Motor neuron (in vitro differentiated cells): ENCODE data around the gene KMO. TPM values are rescaled to one million over a fixed set of nuclear protein-coding genes. Genes with fewer than 3 reads are reported as not detected.

Experiments
- ATAC-seq, 8 experiments: fragments of 200-7000 bp; cut with Tn5 transposase; replicated peaks in 6 of 8; 2 replicates each; pipeline ENCODE4 v1.8.0; 2021; ENCODE audit warnings: mild to moderate bottlenecking in 8 of 8, moderate library complexity in 8 of 8
- H3K27ac ChIP-seq, 2 donors: fragments of 250-450 bp; sonication (Bioruptor Pico); 2 replicates each; pipeline ENCODE4 v1.9.0; 2021; ENCODE audit warnings: antibody characterized with exemption in 2 of 2, mild to moderate bottlenecking in 2 of 2, moderate library complexity in 1 of 2
- H3K4me1 ChIP-seq, 2 donors: fragments of 250-450 bp; sonication (Bioruptor Pico); replicated peaks in 1 of 2; 2 replicates each; pipeline ENCODE4 v1.6.1; 2021; ENCODE audit warnings: antibody characterized with exemption in 2 of 2, mild to moderate bottlenecking in 2 of 2, moderate library complexity in 1 of 2
- H3K4me3 ChIP-seq, 5 donors: fragments of 250-450 bp; sonication (Bioruptor Pico); 2 replicates each; pipeline ENCODE4 v1.9.0; 2021; ENCODE audit warnings: antibody characterized with exemption in 5 of 5, mild to moderate bottlenecking in 5 of 5, moderate library complexity in 4 of 5
- WGBS, 10 experiments: fragments of 450-650 bp; shearing (Covaris generic); methylation state at CpG; one replicate each; pipeline ENCODE4 v1.0.0; 2022; 5-methylcytosine and 5-hydroxymethylcytosine counted together
- in situ Hi-C, 9 experiments: fragments of 400-800 bp; cut with MboI; loops; one replicate each; pipeline ENCODE4 v1.15.0; 2021; ENCODE audit warnings: low sequenced_read_pairs in 9 of 9, low pct_unique_long_range_greater_than_20kb in 2 of 9; ENCODE audit not compliant: unreplicated experiment in 9 of 9
- total RNA-seq, 8 experiments: library from RNA; unstranded; fragments of 300-600 nt; gene quantifications; 2 replicates each; pipeline versions ENCODE4 v1.2.3 to v1.2.4, GENCODE V29; 2022

The KMO gene
- total RNA-seq, 8 experiments from 2014 or later: 0.05 to 0.57 (median 0.15) TPM

- in situ Hi-C loops: loop anchor here in 4 of 9 experiments (25.0 kb wide), 2 partner anchors 289 to 464 kb away; partner anchors contain the start of gene EXO1 (in 3 of the 4)
- Histone ChIP-seq H3K4me1 (no peaks in the 10 kb centered on the region), H3K4me3 (no peak overlapping the region), H3K27ac (no peak overlapping the region)
- 0 to 100% (median 66%) methylated on average over 1 to 2 of the region's 2 CpGs; no CpG with 5 or more reads in 1 of the 10 experiments for WGBS, 10 experiments
- ATAC-seq: no peak
Measured at GRCh38 chr1:241548008-241548407, 15.8 kb downstream of the KMO start.

GRCh38 chr1:241550318-241550717 lies 18.1 kb downstream of the KMO start:
- no peak for ATAC-seq
- Histone ChIP-seq H3K27ac (no peak overlapping the region), H3K4me3 (no peak overlapping the region), H3K4me1 (no peaks in the 10 kb centered on the region)
- WGBS, 10 experiments: 0 to 78% (median 54%) methylated on average over 1 of the region's 1 CpG; no CpG with 5 or more reads in 2 of the 10 experiments
- in situ Hi-C loops: no loop called here

GRCh38 chr1:241551759-241552638 lies 19.8 kb downstream of the KMO start:
- Histone ChIP-seq H3K27ac (no peak overlapping the region), H3K4me1 (no peaks in the 10 kb centered on the region), H3K4me3 (no peak overlapping the region)
- no peak for ATAC-seq
- 64 to 100% (median 85%) methylated on average over 1 to 22 of the region's 22 CpGs for WGBS, 10 experiments
- in situ Hi-C loops: no loop called here

- no peaks in the 10 kb centered on the region for H3K4me1 ChIP-seq
- no peak overlapping the region for H3K27ac ChIP-seq
- H3K4me3 ChIP-seq: no peak overlapping the region
- ATAC-seq: no peak
- in situ Hi-C loops: no loop called here
- 90 to 97% (median 93%) methylated on average over 2 to 7 of the region's 7 CpGs; no CpG with 5 or more reads in 5 of the 10 experiments for WGBS, 10 experiments
Measured at GRCh38 chr1:241553886-241554592, 21.9 kb downstream of the KMO start.

GRCh38 chr1:241555526-241555925 lies 23.3 kb downstream of the KMO start:
- 77 to 97% (median 88%) methylated on average over 2 to 3 of the region's 3 CpGs; no CpG with 5 or more reads in 4 of the 10 experiments for WGBS, 10 experiments
- no peak for ATAC-seq
- no peaks in the 10 kb centered on the region for H3K4me1 ChIP-seq
- in situ Hi-C loops: no loop called here
- H3K4me3 ChIP-seq: no peak overlapping the region
- H3K27ac ChIP-seq: no peak overlapping the region

- ATAC-seq: peak in 1 of 8 experiments; percentile 42
- 5 to 100% (median 87%) methylated on average over 1 to 5 of the region's 5 CpGs for WGBS, 10 experiments
Measured at GRCh38 chr1:241557031-241557430, 24.9 kb downstream of the KMO start.

GRCh38 chr1:241557551-241558193 lies 25.5 kb downstream of the KMO start:
- in situ Hi-C loops: no loop called here
- Histone ChIP-seq H3K27ac (no peak overlapping the region), H3K4me1 (no peaks in the 10 kb centered on the region), H3K4me3 (no peak overlapping the region)
- WGBS, 10 experiments: 0 to 88% (median 67%) methylated on average over 1 to 5 of the region's 5 CpGs; no CpG with 5 or more reads in 1 of the 10 experiments
- no peak for ATAC-seq

More at GRCh38 chr1:241557031-241557430, 24.9 kb downstream of the KMO start:
- in situ Hi-C loops: no loop called here
- Histone ChIP-seq H3K27ac (no peak overlapping the region), H3K4me1 (no peaks in the 10 kb centered on the region), H3K4me3 (no peak overlapping the region)

GRCh38 chr1:241560146-241560848 lies 28.1 kb downstream of the KMO start:
- 26 to 96% (median 86%) methylated on average over 1 to 4 of the region's 4 CpGs for WGBS, 10 experiments
- no peak for ATAC-seq
- H3K27ac ChIP-seq: no peak overlapping the region
- H3K4me1 ChIP-seq: no peaks in the 10 kb centered on the region
- no peak overlapping the region for H3K4me3 ChIP-seq
- in situ Hi-C loops: no loop called here

GRCh38 chr1:241560849-241561187 lies 28.6 kb downstream of the KMO start:
- ATAC-seq: no peak
- Histone ChIP-seq H3K4me3 (no peak overlapping the region), H3K4me1 (no peaks in the 10 kb centered on the region), H3K27ac (no peak overlapping the region)
- in situ Hi-C loops: no loop called here
- 50 to 100% (median 81%) methylated on average over 1 to 3 of the region's 3 CpGs for WGBS, 10 experiments

- ATAC-seq: no peak
- Histone ChIP-seq H3K4me1 (no peaks in the 10 kb centered on the region), H3K27ac (no peak overlapping the region), H3K4me3 (no peak overlapping the region)
- WGBS, 10 experiments: 31 to 94% (median 76%) methylated on average over 2 of the region's 2 CpGs
- in situ Hi-C loops: no loop called here
Measured at GRCh38 chr1:241569848-241570247, 37.7 kb downstream of the KMO start.

- H3K27ac ChIP-seq: no peak overlapping the region
- no peak for ATAC-seq
- in situ Hi-C loops: no loop called here
- H3K4me3 ChIP-seq: no peak overlapping the region
- H3K4me1 ChIP-seq: no peaks in the 10 kb centered on the region
Measured at GRCh38 chr1:241574154-241574553, 42.0 kb downstream of the KMO start.

GRCh38 chr1:241579434-241579833 lies 47.3 kb downstream of the KMO start:
- in situ Hi-C loops: no loop called here
- peak in 3 of 8 experiments; percentile 33 to 81 (median 38) for ATAC-seq
- Histone ChIP-seq H3K4me1 (no peaks in the 10 kb centered on the region), H3K4me3 (no peak overlapping the region), H3K27ac (no peak overlapping the region)
- WGBS, 10 experiments: 13 to 76% (median 68%) methylated on average over 1 to 4 of the region's 4 CpGs; no CpG with 5 or more reads in 4 of the 10 experiments
